ENCODE results near the gene GARIN1A.
"Not testable (repeated sequence)": the region's sequence is repeated elsewhere in the genome, so short reads cannot be mapped to it uniquely, and the experiment has no call there.

GRCh38 chr7:128654080-128654479 is 18.0 kb upstream of the GARIN1A start:
- TF ChIP-seq ZNF274 (IDR thresholded peaks at IDR 0.05; ENCODE audit: low read depth, low read length); YY1 (IDR thresholded peaks at IDR 0.05; ENCODE audit: insufficient read depth, insufficient read length); SUZ12 (IDR thresholded peaks at IDR 0.05; ENCODE audit: extremely low read depth, insufficient read depth, insufficient read length): not testable (repeated sequence)

All from NT2/D1 (cell line).